Measurements from ENCODE around the gene SRSF7. TPM values are rescaled to one million over a fixed set of nuclear protein-coding genes. Genes with fewer than 3 reads are reported as not detected.

SRSF7 gene
- total RNA-seq, 2 experiments from 2014 or later = 194 to 309 TPM

- H3K36me3 Mint-ChIP-seq (ENCODE audit: low read depth) = peaks cover 19% of the 10 kb centered on the region
- ChIA-PET CTCF (interaction anchor here (0.7 to 1.2 kb wide), 3 partner anchors 10 to 172 kb away, joined by 3 to 5 read pairs (median 5); no protein-coding TSS in a partner anchor), POLR2A (interaction anchor here (1.5 kb wide), 1 partner anchor 10 kb away, joined by 6 read pairs; no protein-coding TSS in a partner anchor)
- H3K9me3 Mint-ChIP-seq (ENCODE audit: low read depth) = no peaks in the 10 kb centered on the region
- H3K27ac Mint-ChIP-seq = peak overlapping the region; percentile 80
- H3K27me3 Mint-ChIP-seq = no peaks in the 10 kb centered on the region
- ATAC-seq (no peak), DNase-seq (no peak)
- H3K4me3 Mint-ChIP-seq = peak overlapping the region; percentile 39
- intact Hi-C loops (cut with DNase I, micrococcal nuclease) = loop anchor here in 1 of 2 experiments (5.0 to 10.0 kb wide), 2 partner anchors 471 to 1787 kb away; partner anchors contain the start of gene STRN
- peaks cover 21% of the 10 kb centered on the region for H3K4me1 Mint-ChIP-seq
These were observed 2.9 kb upstream of the SRSF7 start for GRCh38 chr2:38754049-38754448.

- peaks cover 41% of the 10 kb centered on the region for H3K36me3 Mint-ChIP-seq (ENCODE audit: low read depth)
- peak overlapping the region; percentile 100 for H3K27ac Mint-ChIP-seq
- no peaks in the 10 kb centered on the region for H3K9me3 Mint-ChIP-seq (ENCODE audit: low read depth)
- H3K4me3 Mint-ChIP-seq = peak overlapping the region; percentile 94
- ATAC-seq = peak; percentile 31
- intact Hi-C loops (cut with DNase I, micrococcal nuclease) = loop anchor here (1.0 to 10.0 kb wide), 11 partner anchors 26 to 1785 kb away; partner anchors contain the start of genes ATL2 (in 2 of the 2), GEMIN6 (in 2 of the 2), GPATCH11 (in 1 of the 2) and HEATR5B (in 1 of the 2)
- POLR2A ChIA-PET = interaction anchor here (0.5 to 1.8 kb wide), 41 partner anchors 8 to 1479 kb away, joined by 3 to 26 read pairs (median 5); partner anchors contain the start of genes DHX57, GALM, GEMIN6 and HNRNPLL
- DNase-seq = no peak
- CTCF ChIA-PET = interaction anchor here (0.6 to 2.3 kb wide), 7 partner anchors 10 to 364 kb away, joined by 3 to 10 read pairs (median 5); no protein-coding TSS in a partner anchor
- H3K4me1 Mint-ChIP-seq = peaks cover 43% of the 10 kb centered on the region
- H3K27me3 Mint-ChIP-seq = no peaks in the 10 kb centered on the region
These were observed 642 bp upstream of the SRSF7 start for GRCh38 chr2:38751596-38752410.

GRCh38 chr2:38750011-38750890, 910 bp downstream of the SRSF7 start:
- Mint-ChIP-seq H3K27me3 (no peaks in the 10 kb centered on the region), H3K27ac (peak overlapping the region; percentile 100), H3K4me3 (peak overlapping the region; percentile 94), H3K36me3 (ENCODE audit: low read depth) (peaks cover 57% of the 10 kb centered on the region), H3K9me3 (ENCODE audit: low read depth) (no peaks in the 10 kb centered on the region), H3K4me1 (peaks cover 59% of the 10 kb centered on the region)
- peak; percentile 34 for ATAC-seq
- DNase-seq = peak; percentile 76
- ChIA-PET CTCF (interaction anchor here (0.6 to 2.3 kb wide), 6 partner anchors 9 to 363 kb away, joined by 3 to 10 read pairs (median 4); no protein-coding TSS in a partner anchor), POLR2A (interaction anchor here (0.7 to 1.8 kb wide), 15 partner anchors 8 to 374 kb away, joined by 3 to 26 read pairs (median 9); partner anchors contain the start of genes GEMIN6 and HNRNPLL)
- intact Hi-C loops (cut with DNase I, micrococcal nuclease) = loop anchor here (2.0 to 10.0 kb wide), 6 partner anchors 147 to 1783 kb away; partner anchors contain the start of genes ATL2 (in 1 of the 2), GPATCH11 (in 1 of the 2), HEATR5B (in 1 of the 2) and HNRNPLL (in 1 of the 2)

- ATAC-seq = no peak
- H3K9me3 Mint-ChIP-seq (ENCODE audit: low read depth) = no peaks in the 10 kb centered on the region
- DNase-seq = peak; percentile 39
- H3K36me3 Mint-ChIP-seq (ENCODE audit: low read depth) = peaks cover 65% of the 10 kb centered on the region
- ChIA-PET CTCF (interaction anchor here (0.6 to 2.6 kb wide), 6 partner anchors 15 to 236 kb away, joined by 3 to 10 read pairs (median 4); partner anchors contain the start of gene GALM), POLR2A (interaction anchor here (0.7 kb wide), 1 partner anchor 15 kb away, joined by 3 read pairs; no protein-coding TSS in a partner anchor)
- H3K27me3 Mint-ChIP-seq = no peaks in the 10 kb centered on the region
- H3K4me3 Mint-ChIP-seq = peak overlapping the region; percentile 94
- peaks cover 69% of the 10 kb centered on the region for H3K4me1 Mint-ChIP-seq
- intact Hi-C loops (cut with DNase I, micrococcal nuclease) = loop anchor here in 1 of 2 experiments (10.0 kb wide), 2 partner anchors 376 to 434 kb away; partner anchors contain the start of gene SOS1
- H3K27ac Mint-ChIP-seq = peak overlapping the region; percentile 100
These were observed 2.0 kb downstream of the SRSF7 start for GRCh38 chr2:38748943-38749804.

- DNase-seq (no peak), ATAC-seq (no peak)
- no peaks in the 10 kb centered on the region for H3K9me3 Mint-ChIP-seq (ENCODE audit: low read depth)
- intact Hi-C loops (cut with DNase I, micrococcal nuclease) = loop anchor here in 1 of 2 experiments (10.0 kb wide), 2 partner anchors 376 to 434 kb away; partner anchors contain the start of gene SOS1
- POLR2A ChIA-PET = interaction anchor here (0.6 to 0.7 kb wide), 4 partner anchors 14 to 151 kb away, joined by 3 to 7 read pairs (median 4); no protein-coding TSS in a partner anchor
- H3K27ac Mint-ChIP-seq = peak overlapping the region; percentile 94
- CTCF ChIA-PET = interaction anchor here (0.6 to 2.8 kb wide), 7 partner anchors 14 to 235 kb away, joined by 3 to 10 read pairs (median 4); partner anchors contain the start of gene GALM
- H3K36me3 Mint-ChIP-seq (ENCODE audit: low read depth) = peaks cover 72% of the 10 kb centered on the region
- H3K4me1 Mint-ChIP-seq = peaks cover 70% of the 10 kb centered on the region
- no peaks in the 10 kb centered on the region for H3K27me3 Mint-ChIP-seq
- peak overlapping the region; percentile 94 for H3K4me3 Mint-ChIP-seq
These were observed 2.8 kb downstream of the SRSF7 start for GRCh38 chr2:38748391-38748790.

- POLR2A ChIA-PET = interaction anchor here (0.6 to 1.8 kb wide), 6 partner anchors 39 to 151 kb away, joined by 3 to 7 read pairs (median 4); no protein-coding TSS in a partner anchor
- Mint-ChIP-seq H3K27me3 (no peaks in the 10 kb centered on the region), H3K9me3 (ENCODE audit: low read depth) (no peaks in the 10 kb centered on the region), H3K27ac (peak overlapping the region; percentile 94), H3K36me3 (ENCODE audit: low read depth) (peaks cover 77% of the 10 kb centered on the region), H3K4me3 (peak overlapping the region; percentile 94), H3K4me1 (peaks cover 73% of the 10 kb centered on the region)
- CTCF ChIA-PET = interaction anchor here (0.7 to 2.8 kb wide), 8 partner anchors 13 to 211 kb away, joined by 3 to 10 read pairs (median 4); no protein-coding TSS in a partner anchor
- ATAC-seq = no peak
- intact Hi-C loops (cut with DNase I, micrococcal nuclease) = loop anchor here in 1 of 2 experiments (10.0 kb wide), 2 partner anchors 377 to 433 kb away; partner anchors contain the start of gene SOS1
- DNase-seq = no peak
These were observed 3.3 kb downstream of the SRSF7 start for GRCh38 chr2:38747819-38748218.

- peaks cover 75% of the 10 kb centered on the region for H3K4me1 Mint-ChIP-seq
- ChIA-PET CTCF (interaction anchor here (0.9 to 2.8 kb wide), 8 partner anchors 12 to 210 kb away, joined by 3 to 11 read pairs (median 6); no protein-coding TSS in a partner anchor), POLR2A (interaction anchor here (0.6 to 1.9 kb wide), 5 partner anchors 9 to 140 kb away, joined by 3 to 9 read pairs (median 5); no protein-coding TSS in a partner anchor)
- peaks cover 83% of the 10 kb centered on the region for H3K36me3 Mint-ChIP-seq (ENCODE audit: low read depth)
- H3K4me3 Mint-ChIP-seq = peak overlapping the region; percentile 94
- no peaks in the 10 kb centered on the region for H3K27me3 Mint-ChIP-seq
- ATAC-seq (no peak), DNase-seq (no peak)
- intact Hi-C loops (cut with DNase I, micrococcal nuclease) = loop anchor here in 1 of 2 experiments (10.0 kb wide), 2 partner anchors 378 to 432 kb away; partner anchors contain the start of gene SOS1
- H3K9me3 Mint-ChIP-seq (ENCODE audit: low read depth) = no peaks in the 10 kb centered on the region
- peak overlapping the region; percentile 94 for H3K27ac Mint-ChIP-seq
These were observed 4.1 kb downstream of the SRSF7 start for GRCh38 chr2:38747007-38747424.

GRCh38 chr2:38745267-38745666, 5.9 kb downstream of the SRSF7 start:
- POLR2A ChIA-PET = interaction anchor here (1.0 to 1.9 kb wide), 2 partner anchors 7 to 369 kb away, joined by 3 to 9 read pairs; no protein-coding TSS in a partner anchor
- DNase-seq = no peak
- intact Hi-C loops (cut with DNase I, micrococcal nuclease) = loop anchor here in 1 of 2 experiments (10.0 kb wide), 2 partner anchors 380 to 430 kb away; partner anchors contain the start of gene SOS1
- peaks cover 74% of the 10 kb centered on the region for H3K4me1 Mint-ChIP-seq
- no peak for ATAC-seq
- H3K9me3 Mint-ChIP-seq (ENCODE audit: low read depth) = no peaks in the 10 kb centered on the region
- no peaks in the 10 kb centered on the region for H3K27me3 Mint-ChIP-seq
- no peak overlapping the region for H3K27ac Mint-ChIP-seq
- CTCF ChIA-PET = interaction anchor here (0.6 to 2.8 kb wide), 7 partner anchors 10 to 422 kb away, joined by 3 to 11 read pairs (median 5); no protein-coding TSS in a partner anchor
- peaks cover 84% of the 10 kb centered on the region for H3K36me3 Mint-ChIP-seq (ENCODE audit: low read depth)
- H3K4me3 Mint-ChIP-seq = peak overlapping the region; percentile 94

GRCh38 chr2:38744399-38744780, 6.8 kb downstream of the SRSF7 start:
- POLR2A ChIA-PET = interaction anchor here (0.7 to 1.9 kb wide), 5 partner anchors 9 to 367 kb away, joined by 3 to 7 read pairs (median 4); no protein-coding TSS in a partner anchor
- Mint-ChIP-seq H3K27ac (peak overlapping the region; percentile 80), H3K4me1 (peaks cover 75% of the 10 kb centered on the region)

More at GRCh38 chr2:38744399-38744780, 6.8 kb downstream of the SRSF7 start:
- Mint-ChIP-seq H3K9me3 (ENCODE audit: low read depth) (no peaks in the 10 kb centered on the region), H3K27me3 (no peaks in the 10 kb centered on the region), H3K36me3 (ENCODE audit: low read depth) (peaks cover 81% of the 10 kb centered on the region), H3K4me3 (no peak overlapping the region)
- CTCF ChIA-PET = interaction anchor here (0.7 to 8.1 kb wide), 12 partner anchors 10 to 422 kb away, joined by 3 to 141 read pairs (median 4); partner anchors contain the start of gene HNRNPLL
- ATAC-seq (peak; percentile 9), DNase-seq (no peak)
- intact Hi-C loops (cut with DNase I, micrococcal nuclease) = loop anchor here in 1 of 2 experiments (10.0 kb wide), 2 partner anchors 380 to 430 kb away; partner anchors contain the start of gene SOS1
